ENCODE results near the gene ZNF526. TPM values are rescaled to one million over a fixed set of nuclear protein-coding genes. Genes with fewer than 3 reads are reported as not detected.

Gene ZNF526
- total RNA-seq, 1 experiment from 2014 or later, result 13.1 TPM

DNA sequence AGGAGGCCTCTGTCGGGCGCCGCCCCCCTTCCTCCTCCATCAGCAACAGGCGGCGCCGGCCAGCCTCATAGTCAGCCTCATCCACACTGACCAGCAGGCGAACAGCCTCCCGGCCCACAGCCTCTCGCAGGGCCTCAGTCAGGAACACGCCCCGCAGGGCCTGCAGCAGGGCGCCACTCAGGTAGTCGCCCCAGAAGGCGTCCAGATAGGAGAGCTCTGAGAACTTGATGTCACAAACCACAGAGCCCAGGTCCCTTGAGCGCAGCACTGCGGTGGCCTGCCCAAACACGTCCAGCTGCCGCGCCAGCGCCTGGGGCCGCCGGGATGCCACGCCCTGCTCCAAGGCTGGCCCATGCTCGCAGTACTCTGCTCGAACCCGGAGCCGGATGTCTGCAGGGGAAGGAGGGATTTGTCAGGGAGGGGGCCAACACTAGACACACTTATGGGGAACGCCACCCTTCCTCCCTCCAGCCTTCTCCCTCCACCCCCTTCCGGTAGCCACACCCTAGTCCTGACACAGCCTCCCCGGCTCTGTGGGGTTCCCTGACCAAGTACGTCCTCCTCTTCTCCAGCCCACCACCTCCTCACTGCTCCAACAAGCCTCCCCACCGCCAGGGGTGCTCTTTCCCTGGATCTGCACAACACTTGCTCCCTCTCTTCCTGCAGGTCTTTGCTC lies 20.5 kb upstream of the ZNF526 start (continued):
- TF ChIP-seq CBX3 (IDR thresholded peaks at IDR 0.05; ENCODE audit: low read depth), result no peak
- no peak for TF ChIP-seq SRF (IDR thresholded peaks at IDR 0.05; ENCODE audit: low read depth)
- no peak for TF ChIP-seq POLR2AphosphoS5 (IDR thresholded peaks at IDR 0.05; ENCODE audit: low read depth, low read length)

GRCh38 chr19:42200116-42200715 lies 19.9 kb upstream of the ZNF526 start:
- peak overlapping the region; percentile 15; the same call in 1 of the 2 replicates for H3K27ac ChIP-seq (ENCODE audit: low read depth, low read length)
- ChIA-PET POLR2A (no interaction called here), RAD21 (ENCODE audit: low non-redundant PET in 1 of 2, low total read pairs in 2 of 2, uncharacterized antibody in 2 of 2, unreplicated experiment in 2 of 2) (no interaction called here), CTCF (no interaction called here)
- no peaks in the 10 kb centered on the region for H3K9me2 ChIP-seq (ENCODE audit: insufficient read depth)
- H3K9ac ChIP-seq (ENCODE audit: low read length), result no peak overlapping the region
- no peak overlapping the region for H3K4me2 ChIP-seq (ENCODE audit: low read length)
- 0 out of 2 replicates have a peak, but pooled peaks cover 6% of the 10 kb centered on the region for H4K20me1 ChIP-seq (ENCODE audit: insufficient read depth)
- DNase-seq (ENCODE audit: low read depth, low spot score) (no peak), ATAC-seq (no peak)
- intact Hi-C loops (cut with micrococcal nuclease), result no loop called here
- peaks cover 0 to 35% of the 10 kb centered on the region in 2 experiments; a peak in 2 of 4 replicates for H3K4me1 ChIP-seq (ENCODE audit: control insufficient read depth in 1 of 2, insufficient read depth in 2 of 2, low read length in 2 of 2)
- no TSS peak for BruUV-seq (replicated peaks)
- no peak overlapping the region for H2AFZ ChIP-seq (ENCODE audit: low read depth, low read length, poor library complexity, severe bottlenecking)
- H3K27me3 ChIP-seq (ENCODE audit: insufficient read depth, low read length), result no peaks in the 10 kb centered on the region
- TF ChIP-seq ATF3 (IDR thresholded peaks at IDR 0.05) (no peak), EZH2 (IDR thresholded peaks at IDR 0.05) (no peak), SIN3A (IDR thresholded peaks at IDR 0.05; ENCODE audit: low read depth) (no peak), SP1 (IDR thresholded peaks at IDR 0.05; ENCODE audit: low read depth) (no peak), EZH2phosphoT487 (IDR thresholded peaks at IDR 0.05; ENCODE audit: borderline replicate concordance) (no peak), CBX3 (IDR thresholded peaks at IDR 0.05; ENCODE audit: low read depth) (no peak), JUND (IDR thresholded peaks at IDR 0.05) (no peak), ZBTB33 (IDR thresholded peaks at IDR 0.05; ENCODE audit: extremely low read depth, insufficient replicate concordance, low read length) (no peak), SRF (IDR thresholded peaks at IDR 0.05; ENCODE audit: low read depth) (no peak), YY1 (IDR thresholded peaks at IDR 0.05; ENCODE audit: extremely low read depth, insufficient replicate concordance, low read depth, low read length) (no peak), FOSL1 (IDR thresholded peaks at IDR 0.05; ENCODE audit: low read depth) (no peak), ZNF274 (IDR thresholded peaks at IDR 0.05; ENCODE audit: low read depth, low read length) (no peak), ELF1 (IDR thresholded peaks at IDR 0.05; ENCODE audit: borderline replicate concordance, low read depth) (no peak), TCF7L2 (IDR thresholded peaks at IDR 0.05; ENCODE audit: borderline replicate concordance, extremely low read depth, insufficient read depth, insufficient read length) (no peak), EGR1 (IDR thresholded peaks at IDR 0.05; ENCODE audit: low read depth) (no peak), CEBPB (IDR thresholded peaks at IDR 0.05; ENCODE audit: low read depth) (no peak)
- TF ChIP-seq, protein P1, sequence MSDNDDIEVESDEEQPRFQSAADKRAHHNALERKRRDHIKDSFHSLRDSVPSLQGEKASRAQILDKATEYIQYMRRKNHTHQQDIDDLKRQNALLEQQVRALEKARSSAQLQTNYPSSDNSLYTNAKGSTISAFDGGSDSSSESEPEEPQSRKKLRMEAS (IDR thresholded peaks at IDR 0.05), result no peak
- TF ChIP-seq, protein P2, sequence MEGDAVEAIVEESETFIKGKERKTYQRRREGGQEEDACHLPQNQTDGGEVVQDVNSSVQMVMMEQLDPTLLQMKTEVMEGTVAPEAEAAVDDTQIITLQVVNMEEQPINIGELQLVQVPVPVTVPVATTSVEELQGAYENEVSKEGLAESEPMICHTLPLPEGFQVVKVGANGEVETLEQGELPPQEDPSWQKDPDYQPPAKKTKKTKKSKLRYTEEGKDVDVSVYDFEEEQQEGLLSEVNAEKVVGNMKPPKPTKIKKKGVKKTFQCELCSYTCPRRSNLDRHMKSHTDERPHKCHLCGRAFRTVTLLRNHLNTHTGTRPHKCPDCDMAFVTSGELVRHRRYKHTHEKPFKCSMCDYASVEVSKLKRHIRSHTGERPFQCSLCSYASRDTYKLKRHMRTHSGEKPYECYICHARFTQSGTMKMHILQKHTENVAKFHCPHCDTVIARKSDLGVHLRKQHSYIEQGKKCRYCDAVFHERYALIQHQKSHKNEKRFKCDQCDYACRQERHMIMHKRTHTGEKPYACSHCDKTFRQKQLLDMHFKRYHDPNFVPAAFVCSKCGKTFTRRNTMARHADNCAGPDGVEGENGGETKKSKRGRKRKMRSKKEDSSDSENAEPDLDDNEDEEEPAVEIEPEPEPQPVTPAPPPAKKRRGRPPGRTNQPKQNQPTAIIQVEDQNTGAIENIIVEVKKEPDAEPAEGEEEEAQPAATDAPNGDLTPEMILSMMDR (IDR thresholded peaks at IDR 0.05 in 2 of 3, conservative IDR thresholded peaks at IDR 0.05 in 1 of 3; ENCODE audit: borderline replicate concordance in 1 of 3, insufficient read depth in 1 of 3, low read depth in 2 of 3, low read length in 2 of 3), result no peak
- no peak overlapping the region for H3K4me3 ChIP-seq (replicated peaks in 1 of 2; ENCODE audit: low read depth in 1 of 2, low read length in 2 of 2)
- H3K36me3 ChIP-seq (ENCODE audit: control insufficient read depth in 1 of 2, insufficient read depth in 2 of 2, low read length in 2 of 2), result peaks cover 23 to 50% of the 10 kb centered on the region in 2 experiments
- no peaks in the 10 kb centered on the region for H3K9me3 ChIP-seq (ENCODE audit: control insufficient read depth in 1 of 2, insufficient read depth in 1 of 2, low read depth in 1 of 2, low read length in 2 of 2)
- peaks cover 59% of the 10 kb centered on the region for H3K79me2 ChIP-seq (ENCODE audit: insufficient read depth, low read length)
